ENCODE data around the gene RMRP. TPM values are rescaled to one million over a fixed set of nuclear protein-coding genes. Genes with fewer than 3 reads are reported as not detected.
A peak's percentile ranks its signal among the peaks of the same experiment; 100 is the strongest.

RMRP gene
- total and polyA plus RNA-seq, 12 donors = 885 to 23,366 (median 6,693) TPM; not detected in 1

DNA sequence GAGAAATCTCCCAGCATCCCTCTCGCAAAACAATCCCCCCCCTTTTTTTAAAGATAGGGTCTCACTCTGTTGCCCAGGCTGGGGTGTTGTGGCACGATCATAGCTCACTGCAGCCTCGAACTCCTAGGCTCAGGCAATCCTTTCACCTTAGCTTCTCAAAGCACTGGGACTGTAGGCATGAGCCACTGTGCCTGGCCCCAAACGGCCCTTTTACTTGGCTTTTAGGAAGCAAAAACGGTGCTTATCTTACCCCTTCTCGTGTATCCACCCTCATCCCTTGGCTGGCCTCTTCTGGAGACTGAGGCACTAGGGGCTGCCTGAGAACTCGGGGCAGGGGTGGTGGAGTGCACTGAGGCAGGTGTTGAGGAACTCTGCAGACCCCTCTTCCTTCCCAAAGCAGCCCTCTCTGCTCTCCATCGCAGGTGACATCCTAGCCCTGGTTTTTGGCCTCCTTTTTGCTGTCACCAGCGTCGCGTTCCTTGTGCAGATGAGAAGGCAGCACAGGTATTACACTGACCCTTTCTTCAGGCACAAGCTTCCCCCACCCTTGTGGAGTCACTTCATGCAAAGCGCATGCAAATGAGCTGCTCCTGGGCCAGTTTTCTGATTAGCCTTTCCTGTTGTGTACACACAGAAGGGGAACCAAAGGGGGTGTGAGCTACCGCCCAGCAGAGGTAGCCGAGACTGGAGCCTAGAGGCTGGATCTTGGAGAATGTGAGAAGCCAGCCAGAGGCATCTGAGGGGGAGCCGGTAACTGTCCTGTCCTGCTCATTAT lies 22.7 kb upstream of the RMRP start:
- WGBS, 4 donors = 62 to 72% (median 71%) methylated on average over 15 of the region's 15 CpGs
- Histone ChIP-seq H3K9me3 (replicated peaks in 1 of 3) (no peaks in the 10 kb centered on the region), H3K27ac (no peak overlapping the region), H3K4me3 (no peak overlapping the region), H3K4me1 (replicated peaks in 1 of 2) (peaks cover 0 to 3% of the 10 kb centered on the region in 2 donors), H3K36me3 (replicated peaks in 1 of 2) (peaks cover 0 to 32% of the 10 kb centered on the region in 2 donors), H3K27me3 (no peaks in the 10 kb centered on the region)
- no peak for TF ChIP-seq POLR2A (IDR thresholded peaks at IDR 0.05)
- TF ChIP-seq, protein P1, sequence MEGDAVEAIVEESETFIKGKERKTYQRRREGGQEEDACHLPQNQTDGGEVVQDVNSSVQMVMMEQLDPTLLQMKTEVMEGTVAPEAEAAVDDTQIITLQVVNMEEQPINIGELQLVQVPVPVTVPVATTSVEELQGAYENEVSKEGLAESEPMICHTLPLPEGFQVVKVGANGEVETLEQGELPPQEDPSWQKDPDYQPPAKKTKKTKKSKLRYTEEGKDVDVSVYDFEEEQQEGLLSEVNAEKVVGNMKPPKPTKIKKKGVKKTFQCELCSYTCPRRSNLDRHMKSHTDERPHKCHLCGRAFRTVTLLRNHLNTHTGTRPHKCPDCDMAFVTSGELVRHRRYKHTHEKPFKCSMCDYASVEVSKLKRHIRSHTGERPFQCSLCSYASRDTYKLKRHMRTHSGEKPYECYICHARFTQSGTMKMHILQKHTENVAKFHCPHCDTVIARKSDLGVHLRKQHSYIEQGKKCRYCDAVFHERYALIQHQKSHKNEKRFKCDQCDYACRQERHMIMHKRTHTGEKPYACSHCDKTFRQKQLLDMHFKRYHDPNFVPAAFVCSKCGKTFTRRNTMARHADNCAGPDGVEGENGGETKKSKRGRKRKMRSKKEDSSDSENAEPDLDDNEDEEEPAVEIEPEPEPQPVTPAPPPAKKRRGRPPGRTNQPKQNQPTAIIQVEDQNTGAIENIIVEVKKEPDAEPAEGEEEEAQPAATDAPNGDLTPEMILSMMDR (IDR thresholded peaks at IDR 0.05) = no peak
- intact Hi-C loops (cut with DNase I) = no loop called here
- DNase-seq = no peak

DNA sequence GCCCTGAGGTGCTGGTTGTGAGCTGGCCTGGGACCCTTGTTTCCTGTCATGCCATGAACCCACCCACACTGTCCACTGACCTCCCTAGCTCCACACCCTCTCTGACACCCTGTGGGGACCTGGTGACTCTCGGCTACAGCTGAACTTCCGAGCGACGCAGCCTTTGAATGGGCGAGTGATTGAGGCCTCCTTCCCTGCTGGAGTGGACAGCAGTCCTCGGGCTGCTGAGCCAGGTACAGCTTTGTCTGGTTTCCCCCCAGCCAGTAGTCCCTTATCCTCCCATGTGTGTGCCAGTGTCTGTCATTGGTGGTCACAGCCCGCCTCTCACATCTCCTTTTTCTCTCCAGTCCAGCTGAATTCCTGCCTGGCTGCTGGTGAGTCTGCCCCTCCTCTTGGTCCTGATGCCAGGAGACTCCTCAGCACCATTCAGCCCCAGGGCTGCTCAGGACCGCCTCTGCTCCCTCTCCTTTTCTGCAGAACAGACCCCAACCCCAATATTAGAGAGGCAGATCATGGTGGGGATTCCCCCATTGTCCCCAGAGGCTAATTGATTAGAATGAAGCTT lies 22.0 kb upstream of the RMRP start:
- H3K9me3 ChIP-seq (replicated peaks in 1 of 3) = no peaks in the 10 kb centered on the region
- no peak for DNase-seq
- 91 to 93% (median 92%) methylated on average over 8 of the region's 8 CpGs for WGBS, 4 donors
- no peak overlapping the region for H3K27ac ChIP-seq
- TF ChIP-seq POLR2A (IDR thresholded peaks at IDR 0.05) = no peak
- TF ChIP-seq, protein P1 (IDR thresholded peaks at IDR 0.05) = no peak
- H3K4me1 ChIP-seq (replicated peaks in 1 of 2) = peaks cover 0 to 3% of the 10 kb centered on the region in 2 donors
- H3K4me3 ChIP-seq = no peak overlapping the region
- H3K27me3 ChIP-seq = no peaks in the 10 kb centered on the region
- intact Hi-C loops (cut with DNase I) = no loop called here
- peaks cover 0 to 25% of the 10 kb centered on the region in 2 donors for H3K36me3 ChIP-seq (replicated peaks in 1 of 2)

DNA sequence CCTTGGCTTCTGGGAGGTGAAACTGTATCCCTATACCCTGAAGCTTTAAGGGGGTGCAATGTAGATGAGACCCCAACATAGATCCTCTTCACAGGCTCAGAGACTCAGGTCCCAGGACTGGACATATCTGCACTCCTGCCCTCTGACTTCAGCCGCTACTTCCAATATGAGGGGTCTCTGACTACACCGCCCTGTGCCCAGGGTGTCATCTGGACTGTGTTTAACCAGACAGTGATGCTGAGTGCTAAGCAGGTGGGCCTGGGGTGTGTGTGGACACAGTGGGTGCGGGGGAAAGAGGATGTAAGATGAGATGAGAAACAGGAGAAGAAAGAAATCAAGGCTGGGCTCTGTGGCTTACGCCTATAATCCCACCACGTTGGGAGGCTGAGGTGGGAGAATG lies 21.3 kb upstream of the RMRP start:
- intact Hi-C loops (cut with DNase I) = no loop called here
- Histone ChIP-seq H3K27me3 (no peaks in the 10 kb centered on the region), H3K4me3 (no peak overlapping the region), H3K36me3 (replicated peaks in 1 of 2) (peaks cover 0 to 18% of the 10 kb centered on the region in 2 donors), H3K9me3 (replicated peaks in 1 of 3) (no peaks in the 10 kb centered on the region), H3K27ac (no peak overlapping the region), H3K4me1 (replicated peaks in 1 of 2) (peaks cover 0 to 3% of the 10 kb centered on the region in 2 donors)
- TF ChIP-seq, protein P1 (IDR thresholded peaks at IDR 0.05) = no peak
- TF ChIP-seq POLR2A (IDR thresholded peaks at IDR 0.05) = no peak
- no peak for DNase-seq
- 92 to 98% (median 94%) methylated on average over 5 of the region's 5 CpGs for WGBS, 4 donors

DNA sequence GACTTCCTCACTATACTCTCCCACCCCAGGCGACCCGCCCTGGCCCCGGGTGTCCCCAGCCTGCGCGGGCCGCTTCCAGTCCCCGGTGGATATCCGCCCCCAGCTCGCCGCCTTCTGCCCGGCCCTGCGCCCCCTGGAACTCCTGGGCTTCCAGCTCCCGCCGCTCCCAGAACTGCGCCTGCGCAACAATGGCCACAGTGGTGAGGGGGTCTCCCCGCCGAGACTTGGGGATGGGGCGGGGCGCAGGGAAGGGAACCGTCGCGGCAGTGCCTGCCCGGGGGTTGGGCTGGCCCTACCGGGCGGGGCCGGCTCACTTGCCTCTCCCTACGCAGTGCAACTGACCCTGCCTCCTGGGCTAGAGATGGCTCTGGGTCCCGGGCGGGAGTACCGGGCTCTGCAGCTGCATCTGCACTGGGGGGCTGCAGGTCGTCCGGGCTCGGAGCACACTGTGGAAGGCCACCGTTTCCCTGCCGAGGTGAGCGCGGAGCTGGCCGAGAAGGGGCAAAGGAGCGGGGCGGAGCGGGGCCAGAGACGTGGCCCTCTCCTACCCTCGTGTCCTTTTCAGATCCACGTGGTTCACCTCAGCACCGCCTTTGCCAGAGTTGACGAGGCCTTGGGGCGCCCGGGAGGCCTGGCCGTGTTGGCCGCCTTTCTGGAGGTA lies 18.0 kb upstream of the RMRP start:
- no peaks in the 10 kb centered on the region for H3K36me3 ChIP-seq (replicated peaks in 1 of 2)
- H3K27ac ChIP-seq = no peak overlapping the region
- no peaks in the 10 kb centered on the region for H3K9me3 ChIP-seq (replicated peaks in 1 of 3)
- 33 to 56% (median 36%) methylated on average over 13 to 51 of the region's 51 CpGs for WGBS, 4 donors
- peak overlapping the region in 2 of 4 donors; percentile 9 to 52 for H3K4me3 ChIP-seq
- intact Hi-C loops (cut with DNase I) = no loop called here
- DNase-seq = no peak
- no peak for TF ChIP-seq POLR2A (IDR thresholded peaks at IDR 0.05)
- TF ChIP-seq, protein P1 (IDR thresholded peaks at IDR 0.05) = no peak
- H3K4me1 ChIP-seq (replicated peaks in 1 of 2) = peaks cover 0 to 9% of the 10 kb centered on the region in 2 donors
- H3K27me3 ChIP-seq = no peaks in the 10 kb centered on the region
